Measurements from ENCODE around the gene GLI1.
"Not testable (repeated sequence)": the region's sequence is repeated elsewhere in the genome, so short reads cannot be mapped to it uniquely, and the experiment has no call there.

GLI1 gene

DNA sequence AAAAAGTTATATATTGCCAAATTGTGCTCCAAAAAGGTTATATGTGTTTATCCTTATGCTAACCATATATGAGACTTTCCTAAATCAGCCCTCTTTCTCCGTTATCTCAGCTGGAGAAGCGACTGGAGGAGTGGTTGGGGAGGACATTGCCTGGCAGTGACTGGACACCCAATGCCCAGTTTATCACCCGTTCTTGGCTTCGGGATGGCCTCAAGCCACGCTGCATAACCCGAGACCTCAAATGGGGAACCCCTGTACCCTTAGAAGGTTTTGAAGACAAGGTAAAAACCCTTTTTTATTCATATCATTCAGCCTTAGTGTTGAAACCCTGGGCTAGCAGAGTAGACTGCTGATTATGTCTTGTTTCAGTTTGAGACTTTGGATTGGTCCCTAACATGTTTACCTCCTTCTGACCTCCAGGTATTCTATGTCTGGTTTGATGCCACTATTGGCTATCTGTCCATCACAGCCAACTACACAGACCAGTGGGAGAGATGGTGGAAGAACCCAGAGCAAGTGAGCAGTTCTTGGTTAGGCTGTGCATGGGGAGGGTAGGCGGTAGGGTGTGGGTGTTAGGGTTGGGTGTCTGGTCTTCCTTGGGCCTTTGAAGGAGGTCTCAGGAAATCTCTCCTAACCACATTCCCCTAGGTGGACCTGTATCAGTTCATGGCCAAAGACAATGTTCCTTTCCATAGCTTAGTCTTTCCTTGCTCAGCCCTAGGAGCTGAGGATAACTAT is 52.2 kb downstream of the GLI1 start:
- Histone ChIP-seq H3K9me3 (ENCODE audit: low read length) (no peaks in the 10 kb centered on the region), H2AFZ (ENCODE audit: low read depth, low read length) (no peak overlapping the region), H3K4me1 (ENCODE audit: insufficient read depth, low read length) (no peaks in the 10 kb centered on the region), H3K4me3 (ENCODE audit: low read length) (no peak overlapping the region), H3K36me3 (ENCODE audit: insufficient read depth, low read length) (peaks cover 74% of the 10 kb centered on the region), H3K27me3 (ENCODE audit: insufficient read depth, low read length) (no peaks in the 10 kb centered on the region)

DNA sequence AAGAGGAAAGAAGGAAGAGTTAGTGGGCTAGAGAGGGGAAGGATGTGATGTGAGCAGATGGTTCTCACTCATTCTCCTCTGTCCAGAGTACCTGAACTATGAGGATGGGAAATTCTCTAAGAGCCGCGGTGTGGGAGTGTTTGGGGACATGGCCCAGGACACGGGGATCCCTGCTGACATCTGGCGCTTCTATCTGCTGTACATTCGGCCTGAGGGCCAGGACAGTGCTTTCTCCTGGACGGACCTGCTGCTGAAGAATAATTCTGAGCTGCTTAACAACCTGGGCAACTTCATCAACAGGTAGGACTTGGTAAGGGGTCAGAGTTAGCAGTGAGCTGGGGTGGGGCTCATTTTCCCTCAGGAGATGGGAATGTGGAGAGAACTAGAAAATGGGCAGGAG is 53.1 kb downstream of the GLI1 start:
- H3K27me3 ChIP-seq (ENCODE audit: insufficient read depth, low read length): no peaks in the 10 kb centered on the region
- no peaks in the 10 kb centered on the region for H3K9me3 ChIP-seq (ENCODE audit: low read length)
- no peaks in the 10 kb centered on the region for H3K4me1 ChIP-seq (ENCODE audit: insufficient read depth, low read length)
- H3K4me3 ChIP-seq (ENCODE audit: low read length): no peak overlapping the region
- peaks cover 83% of the 10 kb centered on the region for H3K36me3 ChIP-seq (ENCODE audit: insufficient read depth, low read length)
- H2AFZ ChIP-seq (ENCODE audit: low read depth, low read length): no peak overlapping the region

DNA sequence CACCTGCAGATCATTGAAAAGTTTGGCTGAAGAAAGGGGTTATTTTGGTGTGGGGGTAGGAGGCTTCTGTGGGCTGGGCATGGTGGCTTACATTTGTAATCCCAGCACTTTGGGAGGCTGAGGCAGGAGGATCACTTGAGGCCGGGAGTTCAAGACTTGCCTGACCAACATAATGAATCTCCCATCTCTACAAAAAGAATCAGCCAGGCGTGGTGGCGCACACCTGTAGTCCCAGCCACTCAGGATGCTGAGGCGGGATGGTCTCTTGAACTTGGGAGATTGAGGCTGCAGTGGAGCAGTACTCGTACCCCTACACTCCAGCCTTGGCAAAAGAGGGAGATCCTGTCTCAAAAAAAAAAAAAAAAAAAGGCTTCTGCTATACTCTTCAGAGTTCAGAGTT is 53.7 kb downstream of the GLI1 start:
- H3K36me3 ChIP-seq (ENCODE audit: insufficient read depth, low read length): peaks cover 88% of the 10 kb centered on the region

DNA sequence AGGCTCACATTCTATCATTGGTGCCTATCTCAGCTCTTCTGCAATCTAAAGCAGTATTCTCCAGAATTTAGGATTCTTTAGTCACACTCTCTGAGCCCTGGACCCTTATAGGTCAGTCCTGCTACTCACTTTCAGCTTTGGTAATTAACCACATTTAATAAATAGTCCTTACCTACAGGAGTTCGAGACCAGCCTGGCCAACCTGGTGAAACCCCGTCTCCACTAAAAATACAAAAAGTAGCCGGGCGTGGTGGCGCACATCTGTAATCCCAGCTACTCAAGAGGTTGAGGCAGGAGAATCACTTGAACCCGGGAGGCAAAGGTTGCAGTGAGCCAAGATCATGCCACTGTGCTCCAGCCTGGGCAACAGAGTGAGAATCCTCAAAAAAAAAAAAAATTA is 54.1 kb downstream of the GLI1 start:
- H3K27me3 ChIP-seq (ENCODE audit: insufficient read depth, low read length); H3K4me3 ChIP-seq (ENCODE audit: low read length); H3K9me3 ChIP-seq (ENCODE audit: low read length); H2AFZ ChIP-seq (ENCODE audit: low read depth, low read length); H3K4me1 ChIP-seq (ENCODE audit: insufficient read depth, low read length): not testable (repeated sequence)
- H3K36me3 ChIP-seq (ENCODE audit: insufficient read depth, low read length): peaks cover 87% of the 10 kb centered on the region

More for the DNA sequence above, 53.7 kb downstream of the GLI1 start:
- no peak overlapping the region for H2AFZ ChIP-seq (ENCODE audit: low read depth, low read length)
- no peaks in the 10 kb centered on the region for H3K27me3 ChIP-seq (ENCODE audit: insufficient read depth, low read length)
- no peaks in the 10 kb centered on the region for H3K9me3 ChIP-seq (ENCODE audit: low read length)
- no peak overlapping the region for H3K4me3 ChIP-seq (ENCODE audit: low read length)
- peaks cover 5% of the 10 kb centered on the region for H3K4me1 ChIP-seq (ENCODE audit: insufficient read depth, low read length)

DNA sequence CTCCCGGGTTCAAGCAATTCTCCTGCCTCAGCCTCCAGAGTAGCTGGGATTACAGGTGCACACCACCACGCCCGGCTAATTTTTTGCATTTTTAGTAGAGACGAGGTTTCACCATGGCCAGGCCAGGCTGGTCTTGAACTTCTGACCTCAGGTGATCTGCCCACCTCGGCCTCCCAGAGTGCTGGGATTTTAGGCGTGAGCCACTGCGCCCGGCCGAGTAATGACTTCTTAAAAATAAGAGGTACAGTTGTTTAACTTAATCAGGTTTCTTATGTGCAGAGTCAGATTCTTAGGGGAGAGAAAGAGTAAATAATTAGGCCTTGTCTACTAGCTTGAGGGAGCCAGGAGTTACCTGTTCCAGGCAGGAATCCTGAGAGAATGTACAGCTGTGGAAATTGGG is 54.7 kb downstream of the GLI1 start:
- H3K4me3 ChIP-seq (ENCODE audit: low read length); H3K9me3 ChIP-seq (ENCODE audit: low read length); H3K27me3 ChIP-seq (ENCODE audit: insufficient read depth, low read length); H2AFZ ChIP-seq (ENCODE audit: low read depth, low read length): not testable (repeated sequence)
- Histone ChIP-seq H3K4me1 (ENCODE audit: insufficient read depth, low read length) (peaks cover 15% of the 10 kb centered on the region), H3K36me3 (ENCODE audit: insufficient read depth, low read length) (peaks cover 82% of the 10 kb centered on the region)

DNA sequence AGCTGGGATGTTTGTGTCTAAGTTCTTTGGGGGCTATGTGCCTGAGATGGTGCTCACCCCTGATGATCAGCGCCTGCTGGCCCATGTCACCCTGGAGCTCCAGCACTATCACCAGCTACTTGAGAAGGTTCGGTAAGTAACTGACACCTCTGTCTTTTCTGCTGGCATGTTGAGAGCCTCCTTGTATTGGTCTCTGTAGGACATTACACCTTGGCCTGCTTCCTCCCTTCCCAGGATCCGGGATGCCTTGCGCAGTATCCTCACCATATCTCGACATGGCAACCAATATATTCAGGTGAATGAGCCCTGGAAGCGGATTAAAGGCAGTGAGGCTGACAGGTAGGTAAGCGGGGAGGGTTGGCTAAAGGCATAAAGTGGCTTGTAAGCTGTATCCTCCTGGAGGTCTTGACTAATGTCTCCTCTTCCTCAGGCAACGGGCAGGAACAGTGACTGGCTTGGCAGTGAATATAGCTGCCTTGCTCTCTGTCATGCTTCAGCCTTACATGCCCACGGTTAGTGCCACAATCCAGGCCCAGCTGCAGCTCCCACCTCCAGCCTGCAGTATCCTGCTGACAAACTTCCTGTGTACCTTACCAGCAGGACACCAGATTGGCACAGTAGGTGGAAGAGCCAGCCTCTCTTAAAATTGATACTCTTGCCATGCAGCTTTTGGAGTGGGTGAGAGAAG is 55.3 kb downstream of the GLI1 start:
- Histone ChIP-seq H2AFZ (ENCODE audit: low read depth, low read length) (no peak overlapping the region), H3K4me1 (ENCODE audit: insufficient read depth, low read length) (peaks cover 20% of the 10 kb centered on the region), H3K4me3 (ENCODE audit: low read length) (no peak overlapping the region), H3K27me3 (ENCODE audit: insufficient read depth, low read length) (no peaks in the 10 kb centered on the region), H3K36me3 (ENCODE audit: insufficient read depth, low read length) (peaks cover 78% of the 10 kb centered on the region), H3K9me3 (ENCODE audit: low read length) (no peaks in the 10 kb centered on the region)

DNA sequence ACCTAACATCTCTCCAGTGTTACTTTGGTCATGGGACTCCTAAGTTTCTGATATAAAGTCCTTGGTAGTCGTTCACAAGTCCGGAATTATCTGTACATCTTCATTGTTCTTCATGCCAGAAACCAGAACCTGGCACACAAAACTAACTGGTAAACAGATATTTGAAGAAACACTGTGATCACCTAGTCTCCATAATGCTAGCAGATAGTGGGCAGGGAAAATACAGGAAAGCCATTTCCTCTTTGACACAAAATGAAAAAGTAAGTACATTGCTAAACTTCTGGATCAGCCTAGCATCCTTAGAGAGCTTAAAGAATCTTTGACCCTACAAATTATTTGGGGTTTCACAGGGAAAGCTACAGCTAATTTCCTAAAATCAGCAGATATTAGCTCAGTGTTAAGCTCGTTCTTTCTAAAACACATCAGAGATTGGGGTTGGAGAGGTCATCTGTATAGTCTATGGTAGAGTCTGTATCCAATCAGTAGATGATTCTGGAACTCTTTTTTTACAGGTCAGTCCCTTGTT is 55.9 kb downstream of the GLI1 start:
- no peak overlapping the region for H3K4me3 ChIP-seq (ENCODE audit: low read length)
- H3K36me3 ChIP-seq (ENCODE audit: insufficient read depth, low read length): peaks cover 73% of the 10 kb centered on the region

DNA sequence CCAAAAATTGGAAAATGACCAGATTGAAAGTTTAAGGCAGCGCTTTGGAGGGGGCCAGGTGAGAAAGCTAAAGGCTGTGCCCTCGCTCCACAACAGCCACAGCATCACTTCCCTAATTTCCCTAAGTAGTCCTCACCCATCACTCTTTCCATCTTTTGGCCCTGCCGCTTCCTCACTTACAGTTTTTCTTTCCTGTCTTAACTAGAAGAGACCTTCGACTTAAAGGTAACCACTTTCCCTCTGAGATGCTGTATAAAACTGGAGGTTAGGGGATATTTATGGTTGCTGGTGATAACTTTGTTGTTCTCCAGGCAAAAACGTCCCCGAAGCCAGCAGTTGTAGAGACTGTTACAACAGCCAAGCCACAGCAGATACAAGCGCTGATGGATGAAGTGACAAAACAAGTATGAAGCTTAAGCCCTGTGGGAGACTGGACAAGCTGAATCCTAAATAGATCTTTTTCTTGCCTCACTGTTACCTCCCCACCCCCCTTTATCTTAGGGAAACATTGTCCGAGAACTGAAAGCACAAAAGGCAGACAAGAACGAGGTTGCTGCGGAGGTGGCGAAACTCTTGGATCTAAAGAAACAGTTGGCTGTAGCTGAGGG is 56.5 kb downstream of the GLI1 start:
- Histone ChIP-seq H3K36me3 (ENCODE audit: insufficient read depth, low read length) (peaks cover 67% of the 10 kb centered on the region), H2AFZ (ENCODE audit: low read depth, low read length) (no peak overlapping the region), H3K4me3 (ENCODE audit: low read length) (no peak overlapping the region), H3K9me3 (ENCODE audit: low read length) (no peaks in the 10 kb centered on the region), H3K4me1 (ENCODE audit: insufficient read depth, low read length) (peaks cover 23% of the 10 kb centered on the region), H3K27me3 (ENCODE audit: insufficient read depth, low read length) (no peaks in the 10 kb centered on the region)

More for the DNA sequence above, 55.9 kb downstream of the GLI1 start:
- no peak overlapping the region for H2AFZ ChIP-seq (ENCODE audit: low read depth, low read length)
- H3K9me3 ChIP-seq (ENCODE audit: low read length): no peaks in the 10 kb centered on the region
- H3K27me3 ChIP-seq (ENCODE audit: insufficient read depth, low read length): no peaks in the 10 kb centered on the region
- peaks cover 20% of the 10 kb centered on the region for H3K4me1 ChIP-seq (ENCODE audit: insufficient read depth, low read length)

DNA sequence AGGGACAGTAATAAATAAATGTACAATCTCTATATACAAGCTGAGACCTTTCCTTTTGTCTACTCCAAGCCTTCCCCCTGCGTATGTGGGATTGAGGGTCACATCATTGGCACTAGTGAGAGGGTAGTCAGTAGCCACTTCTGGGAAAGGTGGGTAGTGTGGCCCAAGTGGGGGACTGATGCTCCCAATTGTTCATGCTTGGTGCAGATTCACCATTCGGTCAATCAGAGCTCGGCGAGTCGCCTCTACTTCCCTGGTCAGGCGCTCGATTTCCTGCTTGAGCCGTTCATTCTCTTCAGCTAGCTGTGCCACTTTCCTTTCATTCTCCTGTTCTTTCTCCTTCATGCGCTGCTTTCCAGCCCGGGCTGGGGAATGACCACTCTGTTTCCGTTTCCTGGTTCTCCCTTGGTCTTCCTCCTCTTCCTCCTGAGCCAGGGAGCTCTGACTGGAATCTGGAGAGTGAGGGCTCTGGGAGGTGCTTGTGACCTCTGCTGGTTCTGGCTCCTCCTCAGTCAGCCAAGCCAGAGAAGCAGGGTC is 57.1 kb downstream of the GLI1 start:
- no peaks in the 10 kb centered on the region for H3K27me3 ChIP-seq (ENCODE audit: insufficient read depth, low read length)
- peaks cover 30% of the 10 kb centered on the region for H3K4me1 ChIP-seq (ENCODE audit: insufficient read depth, low read length)
- peaks cover 61% of the 10 kb centered on the region for H3K36me3 ChIP-seq (ENCODE audit: insufficient read depth, low read length)
- H3K9me3 ChIP-seq (ENCODE audit: low read length): no peaks in the 10 kb centered on the region
- no peak overlapping the region for H3K4me3 ChIP-seq (ENCODE audit: low read length)
- H2AFZ ChIP-seq (ENCODE audit: low read depth, low read length): no peak overlapping the region

DNA sequence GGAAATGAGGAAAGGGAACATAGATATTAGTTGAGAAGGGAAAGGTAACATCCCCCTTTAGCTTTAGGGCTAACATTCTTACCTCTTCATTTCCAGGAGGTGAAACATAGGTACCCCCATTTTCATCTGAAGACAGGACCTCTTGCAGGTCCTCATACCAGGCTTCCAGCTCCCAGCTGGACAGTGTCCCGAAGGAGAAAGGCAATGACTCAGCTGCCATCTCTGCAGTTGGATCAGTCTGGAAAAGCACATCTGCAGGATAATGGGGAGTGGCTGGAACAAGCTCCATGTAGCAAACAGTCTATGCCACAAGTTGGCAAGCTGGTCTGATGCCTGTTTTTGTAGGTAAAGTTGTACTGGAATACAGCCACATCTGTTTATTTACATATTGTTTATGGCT is 57.6 kb downstream of the GLI1 start:
- Histone ChIP-seq H3K9me3 (ENCODE audit: low read length) (no peaks in the 10 kb centered on the region), H3K4me1 (ENCODE audit: insufficient read depth, low read length) (peaks cover 35% of the 10 kb centered on the region), H3K4me3 (ENCODE audit: low read length) (no peak overlapping the region), H2AFZ (ENCODE audit: low read depth, low read length) (no peak overlapping the region), H3K36me3 (ENCODE audit: insufficient read depth, low read length) (peaks cover 56% of the 10 kb centered on the region), H3K27me3 (ENCODE audit: insufficient read depth, low read length) (no peaks in the 10 kb centered on the region)

DNA sequence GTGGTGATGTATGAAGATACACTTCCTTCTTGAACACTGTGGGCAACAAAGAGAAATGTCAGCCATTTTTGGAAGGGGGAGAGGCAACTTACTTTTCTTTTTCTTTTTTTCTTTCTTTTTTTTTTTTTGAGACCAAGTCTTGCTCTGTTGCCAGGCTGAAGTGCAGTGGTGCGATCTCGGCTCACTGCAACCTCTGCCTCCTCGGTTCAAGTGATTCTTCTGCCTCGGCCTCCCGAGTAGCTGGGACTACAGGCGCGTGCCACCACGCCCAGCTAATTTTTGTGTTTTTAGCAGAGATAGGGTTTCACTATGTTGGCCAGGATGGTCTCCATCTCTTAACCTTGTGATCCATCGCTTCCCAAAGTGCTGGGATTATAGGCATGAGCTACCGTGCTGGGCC is 58.1 kb downstream of the GLI1 start:
- H2AFZ ChIP-seq (ENCODE audit: low read depth, low read length); H3K9me3 ChIP-seq (ENCODE audit: low read length); H3K27me3 ChIP-seq (ENCODE audit: insufficient read depth, low read length); H3K4me3 ChIP-seq (ENCODE audit: low read length): not testable (repeated sequence)
- Histone ChIP-seq H3K36me3 (ENCODE audit: insufficient read depth, low read length) (peaks cover 50% of the 10 kb centered on the region), H3K4me1 (ENCODE audit: insufficient read depth, low read length) (peaks cover 36% of the 10 kb centered on the region)

DNA sequence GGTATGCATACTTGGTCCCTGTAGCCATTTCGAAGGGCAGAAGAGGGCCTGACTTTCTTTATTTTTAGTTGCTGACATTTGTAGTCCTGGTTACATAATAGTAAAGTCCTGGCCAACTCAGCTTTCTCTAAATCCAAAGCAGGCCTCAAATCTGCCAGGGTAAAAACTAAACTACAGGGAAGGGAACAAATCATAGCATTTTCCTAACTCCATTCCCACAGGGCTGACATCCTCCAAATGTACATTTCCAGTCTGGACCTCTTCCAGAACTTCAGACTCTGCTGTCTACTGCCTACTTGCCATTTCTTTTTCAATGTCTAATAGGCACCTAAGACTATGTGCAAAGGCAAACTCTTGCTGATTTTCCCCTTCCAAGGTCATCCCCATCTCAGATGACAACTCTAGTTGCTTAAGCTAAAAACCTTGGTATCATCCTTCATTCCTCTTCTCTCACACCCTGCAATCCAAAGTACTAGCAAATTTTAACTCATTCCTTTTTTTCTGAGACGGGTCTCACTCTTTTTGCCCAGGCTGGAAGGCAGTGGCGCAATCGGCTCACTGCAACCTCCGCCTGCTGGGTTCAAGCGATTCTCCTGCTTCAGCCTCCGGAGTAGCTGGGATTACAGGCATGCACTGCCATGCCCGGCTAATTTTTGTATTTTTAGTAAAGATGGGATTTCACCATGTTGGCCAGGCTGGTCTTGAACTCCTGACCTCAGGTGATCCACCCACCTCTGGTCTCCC is 58.8 kb downstream of the GLI1 start:
- no peak overlapping the region for H2AFZ ChIP-seq (ENCODE audit: low read depth, low read length)
- peaks cover 44% of the 10 kb centered on the region for H3K36me3 ChIP-seq (ENCODE audit: insufficient read depth, low read length)
- H3K4me1 ChIP-seq (ENCODE audit: insufficient read depth, low read length): peaks cover 37% of the 10 kb centered on the region
- no peaks in the 10 kb centered on the region for H3K9me3 ChIP-seq (ENCODE audit: low read length)
- peak overlapping the region; percentile 66 for H3K4me3 ChIP-seq (ENCODE audit: low read length)
- H3K27me3 ChIP-seq (ENCODE audit: insufficient read depth, low read length): no peaks in the 10 kb centered on the region
